T-helper 22 cell (primary cell): ENCODE measurements around the gene IL31RA.
"Not testable (repeated sequence)": the region's sequence is repeated elsewhere in the genome, so short reads cannot be mapped to it uniquely, and the experiment has no call there.

Experiments
- DNase-seq: peaks from one replicate; pipeline ENCODE4 v3.0.0-alpha.2; 2020; ENCODE audit warnings: low read depth

IL31RA gene

GRCh38 chr5:55850839-55851674 is at the start of gene IL31RA:
TSS of gene IL31RA (plus strand) at chr5:55851357. CDS start at chr5:55851571, 214 bp downstream.
- no peak for DNase-seq

GRCh38 chr5:55808814-55809213 is 42.3 kb upstream of the IL31RA start:
- DNase-seq = not testable (repeated sequence)

GRCh38 chr5:55815939-55816338 is 35.2 kb upstream of the IL31RA start:
- not testable (repeated sequence) for DNase-seq

DNA sequence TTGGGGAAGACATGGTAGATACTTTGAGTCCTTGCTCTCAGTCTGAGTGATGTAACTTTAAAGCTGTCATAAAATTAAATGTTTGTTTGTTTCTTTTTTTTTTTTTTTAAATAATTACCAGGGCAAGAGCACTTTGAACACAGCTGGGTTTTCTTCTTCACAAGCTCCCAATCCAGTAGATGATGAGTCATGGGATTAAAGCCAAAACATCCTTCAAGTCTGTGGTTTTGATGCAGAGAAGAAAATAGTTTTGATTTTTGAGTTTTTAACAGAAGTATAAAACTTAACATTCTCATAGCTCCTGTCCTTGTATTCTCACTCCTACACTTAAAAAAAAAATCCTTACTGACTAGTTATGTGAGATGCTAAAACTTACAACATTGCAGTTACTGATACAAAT is 34.8 kb upstream of the IL31RA start:
- DNase-seq = no peak

DNA sequence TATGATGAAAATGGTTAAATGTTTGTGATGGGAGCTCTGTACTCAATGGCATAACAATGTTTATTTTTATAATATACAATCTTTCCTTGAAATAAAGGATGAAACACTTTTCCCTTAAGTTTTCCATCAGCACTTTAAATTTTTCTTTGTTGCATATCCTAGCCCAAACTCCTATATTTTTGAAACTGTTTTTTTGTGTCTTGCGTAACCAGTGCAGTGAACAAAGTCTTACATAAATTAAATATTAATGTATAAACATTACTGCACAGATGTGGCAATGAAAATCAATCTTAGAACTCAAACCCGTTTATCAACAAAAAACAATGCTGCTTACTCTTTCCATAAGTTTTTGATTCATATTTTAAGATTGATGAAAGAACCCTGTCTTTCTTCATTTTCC is 34.1 kb upstream of the IL31RA start:
- DNase-seq = no peak

GRCh38 chr5:55820488-55820887 is 30.7 kb upstream of the IL31RA start:
- no peak for DNase-seq

DNA sequence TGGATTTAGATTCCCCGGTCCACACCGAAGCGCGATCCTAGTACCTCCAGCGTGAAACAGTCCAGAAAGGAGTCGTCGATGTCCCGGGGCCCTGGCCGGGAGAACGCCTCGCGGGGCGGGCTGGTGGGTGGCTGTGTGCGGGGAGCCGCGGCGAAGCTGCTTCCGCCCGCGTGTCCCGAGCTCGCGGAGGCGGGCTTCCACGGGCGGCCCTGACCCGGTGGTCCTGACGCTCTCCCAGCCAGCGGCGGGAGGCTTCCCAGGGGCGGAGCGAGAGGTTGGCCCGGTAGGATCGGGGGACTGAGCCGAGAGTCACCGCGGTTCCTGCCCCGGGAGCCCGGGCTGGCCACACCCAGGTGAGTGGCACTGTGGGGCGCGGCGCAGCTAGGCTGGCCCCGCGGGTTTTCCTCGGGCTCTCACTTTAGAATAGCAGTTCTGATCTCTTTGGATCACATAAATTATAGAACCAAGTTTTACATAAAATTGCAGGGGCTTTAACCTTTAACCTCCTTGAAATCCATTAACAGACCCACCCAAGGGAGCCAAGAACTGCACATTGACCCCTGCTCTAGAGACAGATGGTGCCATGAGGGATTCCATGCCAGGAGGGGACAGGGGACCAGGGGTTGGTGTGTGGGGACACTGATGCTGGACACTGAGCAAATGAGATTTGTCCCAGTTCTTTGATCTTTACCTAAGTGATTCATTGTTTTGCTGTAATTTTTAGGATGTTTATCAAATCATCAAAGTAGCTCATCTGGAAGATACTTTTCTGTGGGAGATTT is 29.2 kb upstream of the IL31RA start:
- no peak for DNase-seq

DNA sequence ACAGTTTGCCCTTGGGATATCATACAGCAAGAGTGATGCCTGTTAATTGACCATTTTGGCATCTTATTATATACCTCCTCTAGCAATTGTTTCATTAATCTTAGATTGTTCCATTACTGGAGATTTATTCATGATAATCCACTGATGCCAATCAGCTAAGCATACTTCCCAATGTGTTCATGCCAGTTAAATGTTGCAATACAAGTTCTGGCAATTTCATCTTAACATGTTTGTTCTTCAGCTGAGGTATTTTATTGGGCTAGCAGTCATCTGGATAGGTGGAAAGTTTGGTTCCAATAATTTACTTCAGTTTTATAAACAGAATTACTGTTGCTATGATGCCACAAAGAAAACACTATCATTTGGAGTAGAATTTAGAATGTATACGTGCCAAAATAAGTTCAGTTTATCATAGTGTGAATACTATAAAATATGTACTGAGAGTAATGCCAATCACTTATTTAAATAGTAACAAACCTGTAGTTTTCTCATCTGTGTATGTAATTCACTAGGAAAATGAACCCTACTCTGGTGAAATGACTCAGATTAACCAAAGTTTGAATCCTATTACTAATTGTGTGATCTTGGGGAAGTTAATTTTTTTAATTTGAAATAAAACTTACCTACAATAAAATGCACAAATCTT is 27.9 kb upstream of the IL31RA start:
- DNase-seq = no peak

- DNase-seq = no peak
These were observed 21.2 kb upstream of the IL31RA start for GRCh38 chr5:55829956-55830355.

GRCh38 chr5:55832446-55832845 is 18.7 kb upstream of the IL31RA start:
- no peak for DNase-seq

- DNase-seq = no peak
These were observed 15.0 kb upstream of the IL31RA start for GRCh38 chr5:55836191-55836590.

DNA sequence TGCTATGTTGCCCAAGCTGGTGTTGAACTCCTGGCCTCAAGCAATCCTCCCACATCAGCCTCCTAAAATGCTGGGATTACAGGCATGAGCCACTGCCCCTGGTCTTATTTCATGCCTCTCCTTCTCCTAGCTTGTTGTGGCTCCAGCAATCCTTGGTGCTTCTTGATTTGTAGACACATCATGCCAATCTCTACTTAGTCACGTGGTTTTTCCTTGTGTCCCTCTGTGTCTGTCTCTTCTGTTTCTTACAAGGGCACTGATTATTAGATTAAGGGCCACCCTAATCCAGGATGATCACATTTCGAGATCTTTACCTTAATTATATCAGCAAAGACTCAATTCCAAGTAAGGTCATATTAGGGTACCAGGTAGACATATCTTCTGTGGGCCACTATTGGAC is 9.2 kb upstream of the IL31RA start:
- no peak for DNase-seq

DNA sequence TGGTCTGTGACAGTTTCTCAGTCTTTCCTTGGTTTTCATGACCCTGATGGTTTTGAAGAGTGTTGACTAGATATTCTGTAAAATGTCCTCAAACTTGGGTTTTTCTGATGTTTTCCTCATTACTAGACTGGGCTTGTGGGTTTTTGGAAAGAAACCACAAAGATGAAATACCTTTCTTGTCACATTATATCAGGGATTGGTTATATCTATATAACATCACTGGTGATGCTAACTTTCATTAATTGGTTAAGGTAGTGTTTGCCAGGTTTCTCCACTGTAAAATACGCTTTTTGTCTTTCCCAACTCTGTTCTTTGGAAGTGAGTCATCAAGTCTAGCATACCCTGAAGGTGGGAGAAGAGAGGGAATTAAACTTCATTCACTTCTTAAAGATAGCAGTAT is 3.3 kb upstream of the IL31RA start:
- no peak for DNase-seq

DNA sequence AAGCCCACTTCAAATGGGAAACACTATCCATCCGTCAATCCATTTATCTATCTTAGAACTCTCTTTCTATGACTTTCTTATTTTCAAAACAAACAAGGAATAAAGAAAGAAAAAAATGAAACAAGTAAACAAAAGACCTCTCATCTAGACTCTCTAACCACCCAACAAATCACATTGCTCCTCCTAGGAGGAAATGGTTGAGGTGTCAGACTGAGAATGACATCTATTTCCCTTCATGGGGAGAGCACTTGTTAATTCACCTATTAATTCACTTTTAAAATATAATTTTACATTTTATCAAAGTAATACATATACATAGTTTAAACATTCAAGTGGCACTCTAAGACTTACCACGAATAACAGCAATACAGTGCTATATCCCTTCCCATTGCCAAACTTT is 2.4 kb upstream of the IL31RA start:
- no peak for DNase-seq

- no peak for DNase-seq
These were observed 470 bp downstream of the IL31RA start for GRCh38 chr5:55851675-55851979.

DNA sequence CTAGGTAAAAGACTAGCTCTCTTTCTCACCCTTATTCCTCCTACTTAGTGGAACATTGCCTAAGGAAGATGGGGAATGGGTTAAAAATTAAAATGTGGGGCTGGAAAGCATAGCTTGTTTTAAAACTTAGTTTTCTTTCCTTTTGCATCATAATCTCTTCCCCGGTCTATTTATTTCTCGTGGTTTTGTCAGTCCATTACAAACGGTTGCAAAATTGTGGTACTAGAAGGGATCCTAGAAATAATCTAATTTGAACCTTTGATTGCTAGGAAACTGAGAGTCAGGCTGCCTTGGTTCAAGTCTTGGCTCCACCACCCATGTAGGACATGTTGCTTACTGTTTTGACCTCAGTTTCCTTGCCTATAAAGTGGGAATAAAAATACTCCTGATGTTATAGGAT is 1.3 kb downstream of the IL31RA start:
- no peak for DNase-seq

DNA sequence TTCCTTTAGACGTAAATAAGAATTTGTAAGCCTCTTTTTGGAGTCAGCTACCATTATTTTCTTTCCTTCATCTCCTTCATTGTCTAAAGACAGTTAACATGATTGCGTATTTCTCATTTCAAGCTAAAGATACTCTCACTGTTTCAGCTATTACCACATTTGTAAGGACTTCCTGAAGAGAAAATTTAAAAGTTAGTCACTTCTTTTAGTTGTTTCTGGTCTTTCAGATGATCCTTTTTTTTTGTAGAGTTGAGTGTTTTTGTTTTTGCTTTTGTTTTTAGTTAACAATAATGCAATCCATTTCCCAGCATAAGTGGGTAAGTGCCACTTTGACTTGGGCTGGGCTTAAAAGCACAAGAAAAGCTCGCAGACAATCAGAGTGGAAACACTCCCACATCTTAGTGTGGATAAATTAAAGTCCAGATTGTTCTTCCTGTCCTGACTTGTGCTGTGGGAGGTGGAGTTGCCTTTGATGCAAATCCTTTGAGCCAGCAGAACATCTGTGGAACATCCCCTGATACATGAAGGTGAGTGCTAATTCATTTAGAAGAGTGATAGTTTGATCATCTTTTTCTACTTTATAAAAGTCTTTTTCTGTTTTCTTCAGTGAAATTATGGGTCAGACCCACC is 2.0 kb downstream of the IL31RA start:
- no peak for DNase-seq

- DNase-seq = no peak
These were observed 2.7 kb downstream of the IL31RA start for GRCh38 chr5:55853818-55854217.

DNA sequence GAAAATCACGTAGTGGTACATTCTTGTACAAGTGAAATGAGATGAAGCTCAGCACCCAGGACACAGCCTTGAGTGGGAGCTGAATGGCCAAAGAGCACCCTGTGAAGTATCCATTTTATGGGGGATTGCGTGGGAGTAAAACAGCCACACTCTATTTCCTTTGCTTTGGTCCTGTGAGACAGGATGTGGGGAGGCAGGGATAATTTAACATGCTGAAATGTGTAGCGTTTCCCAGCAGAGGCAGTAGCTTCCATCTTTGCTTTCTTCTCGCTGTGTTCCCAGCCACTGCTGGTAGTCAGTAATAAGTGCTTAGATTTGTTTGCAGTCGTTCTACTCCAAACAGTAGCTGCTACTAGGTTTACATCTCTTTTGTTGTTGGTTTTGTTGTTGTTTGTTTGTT is 4.4 kb downstream of the IL31RA start:
- no peak for DNase-seq

DNA sequence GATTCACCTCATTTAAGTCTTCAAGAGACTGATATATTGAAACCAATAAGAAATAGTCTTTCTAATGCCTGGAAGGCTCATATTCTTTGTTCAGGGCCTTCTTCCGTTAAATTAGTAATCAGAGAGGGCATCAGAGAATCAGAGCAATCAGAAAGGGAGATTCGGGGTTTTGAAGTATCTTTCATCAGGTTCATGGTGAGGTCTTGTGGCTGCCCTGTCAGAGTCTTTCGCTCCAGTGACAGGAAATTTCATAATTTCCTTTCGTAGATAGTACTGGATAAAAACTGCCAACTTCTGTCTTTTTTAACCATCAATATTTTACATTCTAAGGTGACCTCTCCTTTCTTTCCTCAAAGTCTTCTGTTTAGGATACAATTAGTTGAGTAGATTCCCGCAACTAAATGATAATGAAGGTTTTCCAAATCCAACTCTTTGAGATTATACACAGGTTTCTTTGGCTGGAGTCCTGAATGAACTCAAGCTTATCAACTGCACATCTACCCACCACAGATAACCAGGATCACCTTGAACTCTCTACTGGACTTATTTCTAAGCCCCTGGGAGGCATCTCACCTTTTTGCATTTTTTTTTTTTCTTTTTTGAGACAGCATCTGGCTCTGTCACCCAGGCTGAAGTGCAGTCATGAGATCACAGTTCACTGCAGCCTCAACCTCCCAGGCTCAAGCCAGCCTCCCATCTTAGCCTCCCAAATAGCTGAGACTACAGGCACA is 5.5 kb downstream of the IL31RA start:
- no peak for DNase-seq

DNA sequence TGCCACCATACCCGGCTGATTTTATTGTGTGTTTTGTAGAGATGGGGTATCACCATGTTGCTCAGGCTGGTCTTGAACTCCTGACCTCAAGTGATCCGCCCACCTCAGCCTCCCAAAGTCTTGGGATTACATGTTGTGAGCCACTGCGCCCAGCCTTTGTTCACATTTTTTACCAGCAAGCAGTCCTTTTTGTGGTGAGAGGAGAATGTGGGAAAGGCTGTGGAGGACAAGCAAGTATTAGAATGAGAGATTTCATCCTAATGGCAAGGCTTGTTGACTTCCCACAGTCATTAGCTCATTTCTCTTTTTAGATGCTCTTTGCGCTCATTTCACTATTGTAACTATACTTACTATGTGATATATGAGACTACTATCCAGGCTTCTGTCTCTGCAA is 6.1 kb downstream of the IL31RA start:
- DNase-seq = no peak

GRCh38 chr5:55858104-55858503 is 6.9 kb downstream of the IL31RA start:
- no peak for DNase-seq
